K562 (cell line): ENCODE results near the gene SERPINA5. TPM values are rescaled to one million over a fixed set of nuclear protein-coding genes. Genes with fewer than 3 reads are reported as not detected.

Source experiments
- ATAC-seq: fragments of 200-7000 bp; cut with Tn5 transposase; 3 replicates; pipeline ENCODE4 v1.9.1; 2020; ENCODE audit warnings: moderate library complexity
- BruUV-seq: library from RNA; stranded (reverse); fragments of 400-500 nt; replicated peaks from 2 replicates; lab custom pipeline; 2021; lab: Mats Ljungman, UMichigan
- CTCF ChIA-PET: fragments of 300-600 bp; formaldehyde crosslinking; extraction: SDS; loops from one replicate; lab custom pipeline; 2021; ENCODE audit warnings: low intra/inter-chr PET ratio; lab: Yijun Ruan, JAX
- POLR2A ChIA-PET: fragments of 300-600, 350-650 bp; sonication (Branson Sonifier 250); formaldehyde crosslinking; extraction: SDS; loops from one replicate; lab custom pipeline; 2021; ENCODE audit warnings: antibody characterized with exemption, inconsistent platforms; lab: Yijun Ruan, JAX
- DNase-seq, 4 experiments: peaks; one replicate each; pipeline versions ENCODE4 v3.0.0 to v3.0.0-alpha.2; 2011 to 2018; ENCODE audit warnings: low spot score in 3 of 4, mixed read lengths in 3 of 4; ENCODE audit errors: extremely low read depth in 1 of 4
- FAIRE-seq: peaks from 2 replicates; lab custom pipeline; 2011; peaks lifted over from hg19 to GRCh38; lab: Jason Lieb, UNC
- H2AFZ ChIP-seq: 2 replicates; pipeline ENCODE4 v1.6.0; 2011; ENCODE audit warnings: low read depth, low read length, control low read depth, inconsistent platforms
- H3K27ac ChIP-seq: fragments of 200-600 bp; 3 replicates; pipeline ENCODE4 v1.8.0; 2011; ENCODE audit warnings: low read depth, mild to moderate bottlenecking, control low read depth, inconsistent platforms, low read length, moderate library complexity, mixed read lengths; ENCODE audit errors: extremely low read depth
- H3K27me3 ChIP-seq, 2 experiments: fragments of 300-600 bp in 1 of 2; 2 replicates in 1 of 2; 3 replicates in 1 of 2; pipeline versions ENCODE4 v1.6.0 to v1.8.0; 2011; ENCODE audit warnings: inconsistent platforms in 2 of 2, low read length in 2 of 2, mild to moderate bottlenecking in 1 of 2, mixed read lengths in 1 of 2, moderate library complexity in 1 of 2; ENCODE audit not compliant: control insufficient read depth in 2 of 2, insufficient read depth in 2 of 2
- H3K36me3 ChIP-seq: fragments of 300-600 bp; 3 replicates; pipeline ENCODE4 v1.8.0; 2011; ENCODE audit warnings: mild to moderate bottlenecking, low read length, inconsistent platforms; ENCODE audit not compliant: control insufficient read depth, insufficient read depth
- H3K4me1 ChIP-seq, 2 experiments: fragments of 200-600 bp in 1 of 2; replicated peaks in 1 of 2; 2 replicates in 1 of 2; 3 replicates in 1 of 2; pipeline versions ENCODE4 v1.5.1 to v1.8.0; 2011; ENCODE audit warnings: inconsistent platforms in 2 of 2, low read length in 2 of 2, mild to moderate bottlenecking in 1 of 2, mixed read lengths in 1 of 2, moderate library complexity in 1 of 2; ENCODE audit not compliant: control insufficient read depth in 2 of 2, insufficient read depth in 2 of 2
- H3K4me2 ChIP-seq: 2 replicates; pipeline ENCODE4 v1.6.1; 2011; ENCODE audit warnings: low read length, control low read depth, inconsistent platforms, mixed read lengths; ENCODE audit not compliant: insufficient read depth
- H3K4me3 ChIP-seq: fragments of 200-600 bp; sonication (generic), shearing (Covaris generic); 2 replicates; pipeline ENCODE4 v1.5.1; 2016; ENCODE audit warnings: control low read depth, inconsistent platforms
- H3K79me2 ChIP-seq: fragments of 200-600 bp; 3 replicates; pipeline ENCODE4 v1.8.0; 2011; ENCODE audit warnings: low read length, inconsistent platforms; ENCODE audit not compliant: control insufficient read depth, insufficient read depth
- H3K9ac ChIP-seq, 2 experiments: 2 replicates each; pipeline versions ENCODE4 v1.6.0 to v1.6.1; 2011; ENCODE audit warnings: low read depth in 2 of 2, low read length in 2 of 2, control low read depth in 1 of 2, inconsistent platforms in 1 of 2, mild to moderate bottlenecking in 1 of 2, mixed read lengths in 1 of 2; ENCODE audit not compliant: insufficient read depth in 1 of 2
- H3K9me1 ChIP-seq: one replicate; pipeline ENCODE4 v1.6.0; 2011; ENCODE audit warnings: inconsistent platforms, mild to moderate bottlenecking, low read length, moderate library complexity; ENCODE audit not compliant: control insufficient read depth, insufficient read depth
- H3K9me3 ChIP-seq: replicated peaks from 2 replicates; pipeline ENCODE4 v1.5.1; 2011; ENCODE audit warnings: low read depth, low read length, inconsistent platforms; ENCODE audit not compliant: control insufficient read depth, insufficient read depth
- H4K20me1 ChIP-seq: replicated peaks from 2 replicates; pipeline ENCODE4 v1.6.1; 2011; ENCODE audit warnings: low read length, inconsistent platforms, mixed read lengths; ENCODE audit not compliant: control insufficient read depth, insufficient read depth
- EGR1 ChIP-seq: fragments of 450-650 bp; conservative IDR thresholded peaks from 2 replicates; pipeline ENCODE4 v1.6.1; 2017; ENCODE audit warnings: mild to moderate bottlenecking
- GABPA ChIP-seq: fragments of 200-800 bp; sonication (Bioruptor generic); conservative IDR thresholded peaks from 2 replicates; pipeline ENCODE4 v1.6.1; 2016; ENCODE audit warnings: low read depth, missing genetic modification characterization, missing compliant biosample characterization
- NR2C1 ChIP-seq, 2 experiments: fragments of 450-650 bp; IDR thresholded peaks; 2 replicates each; pipeline ENCODE4 v1.6.1; 2017; ENCODE audit warnings: mild to moderate bottlenecking in 2 of 2, antibody characterized with exemption in 1 of 2, inconsistent platforms in 1 of 2, missing compliant biosample characterization in 1 of 2, missing genetic modification characterization in 1 of 2
- NR2C2 ChIP-seq, 2 experiments: fragments of 200-800 bp in 1 of 2; sonication (Bioruptor generic) in 1 of 2; sonication (generic) in 1 of 2; formaldehyde crosslinking in 1 of 2; IDR thresholded peaks; 2 replicates each; pipeline versions ENCODE4 v1.6.1 to v1.8.0; 2016 to 2022; ENCODE audit warnings: mild to moderate bottlenecking in 1 of 2, missing compliant biosample characterization in 1 of 2, missing genetic modification characterization in 1 of 2, missing genetic modification reagents in 1 of 2
- RFX1 ChIP-seq: fragments of 450-650 bp; IDR thresholded peaks from 2 replicates; pipeline ENCODE4 v1.6.1; 2016; ENCODE audit warnings: mild to moderate bottlenecking, moderate library complexity
- WGBS: fragments of 100-300 bp; shearing (Covaris generic); methylation state at CpG from one replicate; pipeline ENCODE4 v1.1.6; 2016; ENCODE audit warnings: low coverage, mixed read lengths; ENCODE audit not compliant: insufficient coverage; ENCODE audit errors: missing lambda C conversion rate; 5-methylcytosine and 5-hydroxymethylcytosine counted together
- in situ Hi-C: fragments of 300-500 bp; cut with MboI; formaldehyde crosslinking; loops from 4 replicates; pipeline ENCODE4 v1.15.0; 2018; ENCODE audit warnings: inconsistent platforms, mixed read lengths
- intact Hi-C: fragments of 100-400 bp; cut with micrococcal nuclease; formaldehyde crosslinking; loops from 2 replicates; pipeline ENCODE4 v1.14.2; 2022
- polyA plus RNA-seq, 8 experiments: library from polyadenylated mRNA; depleted of rRNA in 4 of 8; stranded (reverse) in 5 of 8; unstranded in 3 of 8; fragments of >200 nt; fragmentation: Nextera tagmentation in 2 of 8; fragmentation: Illumina TruSeq in 1 of 8; extraction: Ambion mirVana in 2 of 8; extraction: Trizol in 1 of 8; gene quantifications; 2 replicates each; pipeline versions ENCODE4 v1.2.1 to v1.2.3, GENCODE V29; 2011 to 2014; ENCODE audit warnings: inconsistent platforms in 1 of 8, missing spikeins in 1 of 8
- total RNA-seq, 7 experiments: library from RNA; depleted of rRNA in 6 of 7; stranded (reverse); fragments of >200 nt in 6 of 7; fragmentation: Illumina TruSeq in 2 of 7; extraction: Trizol in 2 of 7; gene quantifications; 2 replicates each; pipeline versions ENCODE4 v1.2.1 to v1.2.3, GENCODE V29; 2011 to 2021; ENCODE audit warnings: low replicate concordance in 1 of 7
- TF ChIP-seq, protein P1 (sequence below), 3 experiments: IDR thresholded peaks in 2 of 3; conservative IDR thresholded peaks in 1 of 3; 2 replicates each; pipeline ENCODE4 v1.5.1; 2011 to 2012; ENCODE audit warnings: low read length in 3 of 3, mild to moderate bottlenecking in 3 of 3, control low read depth in 2 of 3, improper control_type of control experiment in 1 of 3, inconsistent platforms in 1 of 3, low read depth in 1 of 3, mixed read lengths in 1 of 3, moderate library complexity in 1 of 3; ENCODE audit not compliant: insufficient read depth in 2 of 3

The SERPINA5 gene
- total and polyA plus RNA-seq, 9 of the 15 experiments (the other 6 are each of a cell fraction or from before 2014, with no cell fraction given) = 0.38 TPM; not detected in 8

DNA sequence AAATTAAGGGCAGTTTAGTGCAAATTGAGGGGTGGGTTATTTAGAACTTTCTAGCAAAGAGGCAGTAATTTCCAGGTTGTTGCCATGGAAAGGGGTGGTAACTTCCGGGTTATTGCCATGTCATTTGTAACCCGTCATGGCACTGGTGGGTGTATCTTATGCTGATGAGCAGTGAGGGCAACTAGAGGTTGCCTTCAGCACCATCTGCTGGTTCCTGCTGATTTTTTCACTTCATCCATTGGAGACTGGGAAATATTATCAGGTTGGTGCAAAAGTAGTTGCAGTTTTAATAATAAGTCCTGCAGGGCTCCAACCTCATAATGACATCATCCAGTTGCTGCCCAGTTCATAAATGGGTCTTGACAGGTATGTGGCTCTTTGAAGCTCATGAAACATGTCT lies 44.4 kb upstream of the SERPINA5 start:
- ChIA-PET CTCF (no interaction called here), POLR2A (no interaction called here)
- H2AFZ ChIP-seq = no peak overlapping the region
- FAIRE-seq (no peak), DNase-seq (peak in 1 of 4 experiments; percentile 2), ATAC-seq (no peak)
- no peak overlapping the region for H3K27ac ChIP-seq
- TF ChIP-seq NR2C1 (IDR thresholded peaks at IDR 0.05) = peak; percentile 45; the same call in 1 of the 2 replicates
- peak; percentile 50 for TF ChIP-seq NR2C1 (tag; IDR thresholded peaks at IDR 0.05)
- TF ChIP-seq, protein P1, sequence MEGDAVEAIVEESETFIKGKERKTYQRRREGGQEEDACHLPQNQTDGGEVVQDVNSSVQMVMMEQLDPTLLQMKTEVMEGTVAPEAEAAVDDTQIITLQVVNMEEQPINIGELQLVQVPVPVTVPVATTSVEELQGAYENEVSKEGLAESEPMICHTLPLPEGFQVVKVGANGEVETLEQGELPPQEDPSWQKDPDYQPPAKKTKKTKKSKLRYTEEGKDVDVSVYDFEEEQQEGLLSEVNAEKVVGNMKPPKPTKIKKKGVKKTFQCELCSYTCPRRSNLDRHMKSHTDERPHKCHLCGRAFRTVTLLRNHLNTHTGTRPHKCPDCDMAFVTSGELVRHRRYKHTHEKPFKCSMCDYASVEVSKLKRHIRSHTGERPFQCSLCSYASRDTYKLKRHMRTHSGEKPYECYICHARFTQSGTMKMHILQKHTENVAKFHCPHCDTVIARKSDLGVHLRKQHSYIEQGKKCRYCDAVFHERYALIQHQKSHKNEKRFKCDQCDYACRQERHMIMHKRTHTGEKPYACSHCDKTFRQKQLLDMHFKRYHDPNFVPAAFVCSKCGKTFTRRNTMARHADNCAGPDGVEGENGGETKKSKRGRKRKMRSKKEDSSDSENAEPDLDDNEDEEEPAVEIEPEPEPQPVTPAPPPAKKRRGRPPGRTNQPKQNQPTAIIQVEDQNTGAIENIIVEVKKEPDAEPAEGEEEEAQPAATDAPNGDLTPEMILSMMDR (IDR thresholded peaks at IDR 0.05 in 2 of 3, conservative IDR thresholded peaks at IDR 0.05 in 1 of 3; ENCODE audit: insufficient read depth in 2 of 3, low read depth in 1 of 3, low read length in 3 of 3) = peak in 1 of 3 experiments; percentile 8; a peak in 1 of 6 replicates
- TF ChIP-seq GABPA (tag) = peak; percentile 34; the same call in 1 of the 2 replicates
- no peak for TF ChIP-seq NR2C2 (CRISPR knock-in tag; IDR thresholded peaks at IDR 0.05)
- peak; percentile 56; the same call in 1 of the 2 replicates for TF ChIP-seq NR2C2 (tag; IDR thresholded peaks at IDR 0.05)
- peak; percentile 40; the same call in 1 of the 2 replicates for TF ChIP-seq RFX1
- no peak for TF ChIP-seq EGR1
- no peaks in the 10 kb centered on the region for H3K9me3 ChIP-seq
- no peak overlapping the region for H3K4me3 ChIP-seq
- no peaks in the 10 kb centered on the region for H4K20me1 ChIP-seq
- BruUV-seq = no TSS peak
- no peaks in the 10 kb centered on the region for H3K79me2 ChIP-seq
- intact Hi-C loops = no loop called here
- H3K9ac ChIP-seq = no peak overlapping the region
- no peak overlapping the region for H3K4me2 ChIP-seq
- no peaks in the 10 kb centered on the region; a peak in 1 of 5 replicates for H3K27me3 ChIP-seq
- WGBS = 0% methylated on average over 2 of the region's 2 CpGs
- H3K9me1 ChIP-seq = no peaks in the 10 kb centered on the region
- in situ Hi-C loops = no loop called here
- H3K4me1 ChIP-seq = no peaks in the 10 kb centered on the region
- H3K36me3 ChIP-seq = no peaks in the 10 kb centered on the region
